HL-60 (cell line): ENCODE data around the gene FBXO3.
A peak's percentile ranks its signal among the peaks of the same experiment; 100 is the strongest.

Experiments
- DNase-seq, 2 experiments: peaks; one replicate each; pipeline ENCODE4 v3.0.0-alpha.2; 2010 to 2020; ENCODE audit warnings: low read depth in 1 of 2, low spot score in 1 of 2
- H3K27ac ChIP-seq: fragments of 250-450 bp; sonication (Bioruptor Pico); replicated peaks from 2 replicates; pipeline ENCODE4 v1.5.1; 2020; ENCODE audit warnings: mild to moderate bottlenecking, moderate library complexity
- H3K27me3 ChIP-seq: fragments of 250-450 bp; sonication (Bioruptor Pico); 2 replicates; pipeline ENCODE4 v1.5.1; 2021; ENCODE audit warnings: mild to moderate bottlenecking, moderate library complexity; ENCODE audit not compliant: insufficient read depth, poor library complexity, severe bottlenecking
- H3K4me3 ChIP-seq: replicated peaks from 2 replicates; pipeline ENCODE4 v1.5.1; 2011; ENCODE audit warnings: mild to moderate bottlenecking, control low read depth, low read length; ENCODE audit not compliant: insufficient read depth
- CTCF ChIP-seq: IDR thresholded peaks from one replicate; pipeline ENCODE4 v1.5.1; 2011; ENCODE audit warnings: low read length, control low read depth, inconsistent platforms; ENCODE audit not compliant: insufficient read depth
- GABPA ChIP-seq: IDR thresholded peaks from 2 replicates; pipeline ENCODE4 v1.6.1; 2012; ENCODE audit warnings: low read depth
- POLR2AphosphoS5 ChIP-seq: IDR thresholded peaks from 2 replicates; pipeline ENCODE4 v1.6.1; 2012; ENCODE audit warnings: low read depth
- SPI1 ChIP-seq: IDR thresholded peaks from 2 replicates; pipeline ENCODE4 v1.6.1; 2012; ENCODE audit warnings: low read depth, mild to moderate bottlenecking, borderline replicate concordance
- TF ChIP-seq, protein P1 (sequence below): IDR thresholded peaks from 2 replicates; pipeline ENCODE4 v1.6.1; 2012; ENCODE audit warnings: low read depth; ENCODE audit not compliant: insufficient replicate concordance

The FBXO3 gene

DNA sequence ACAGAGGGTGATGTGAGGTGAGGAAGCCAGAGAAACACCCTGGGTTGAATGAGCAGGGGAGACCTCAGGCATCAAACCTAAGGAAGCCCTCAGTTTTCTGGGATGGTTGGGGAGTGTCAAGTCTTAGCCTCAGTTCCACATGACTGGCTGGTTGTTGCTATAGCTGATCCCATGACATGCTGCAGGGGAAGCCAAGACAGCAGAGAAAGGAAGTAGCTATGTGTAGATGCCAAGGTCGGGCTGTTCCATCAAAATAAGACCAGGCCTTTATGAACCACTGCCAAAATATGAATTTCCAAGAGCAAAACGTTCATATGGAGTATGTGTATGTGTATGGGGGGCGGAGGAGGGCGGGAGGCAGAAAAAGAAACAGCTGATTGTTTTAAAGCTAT lies 49.7 kb downstream of the FBXO3 start:
- H3K4me3 ChIP-seq = no peak overlapping the region
- DNase-seq = peak in 1 of 2 experiments; percentile 49
- no peak for TF ChIP-seq POLR2AphosphoS5
- peak; percentile 65; the same call in 1 of the 2 replicates for TF ChIP-seq SPI1

GRCh38 chr11:33723238-33723881 lies 51.0 kb downstream of the FBXO3 start:
- H3K27me3 ChIP-seq = no peaks in the 10 kb centered on the region
- no peak overlapping the region for H3K4me3 ChIP-seq
- peak in 1 of 2 experiments; percentile 62 for DNase-seq
- TF ChIP-seq SPI1 (peak; percentile 47; the same call in 1 of the 2 replicates), POLR2AphosphoS5 (no peak)
- peak overlapping the region; percentile 27; the same call in 1 of the 2 replicates for H3K27ac ChIP-seq

More for the DNA sequence above, 49.7 kb downstream of the FBXO3 start:
- no peaks in the 10 kb centered on the region for H3K27me3 ChIP-seq
- H3K27ac ChIP-seq = no peak overlapping the region

- no peak overlapping the region for H3K4me3 ChIP-seq
- no peak for DNase-seq
- H3K27ac ChIP-seq = no peak overlapping the region
- no peaks in the 10 kb centered on the region for H3K27me3 ChIP-seq
- TF ChIP-seq SPI1 = no peak
These were observed 51.6 kb downstream of the FBXO3 start for GRCh38 chr11:33722590-33723234.

- H3K27ac ChIP-seq = no peak overlapping the region
- no peak overlapping the region for H3K4me3 ChIP-seq
- no peak for DNase-seq
- H3K27me3 ChIP-seq = no peaks in the 10 kb centered on the region
- TF ChIP-seq GABPA (no peak), CTCF (no peak), SPI1 (no peak)
- TF ChIP-seq, protein P1, sequence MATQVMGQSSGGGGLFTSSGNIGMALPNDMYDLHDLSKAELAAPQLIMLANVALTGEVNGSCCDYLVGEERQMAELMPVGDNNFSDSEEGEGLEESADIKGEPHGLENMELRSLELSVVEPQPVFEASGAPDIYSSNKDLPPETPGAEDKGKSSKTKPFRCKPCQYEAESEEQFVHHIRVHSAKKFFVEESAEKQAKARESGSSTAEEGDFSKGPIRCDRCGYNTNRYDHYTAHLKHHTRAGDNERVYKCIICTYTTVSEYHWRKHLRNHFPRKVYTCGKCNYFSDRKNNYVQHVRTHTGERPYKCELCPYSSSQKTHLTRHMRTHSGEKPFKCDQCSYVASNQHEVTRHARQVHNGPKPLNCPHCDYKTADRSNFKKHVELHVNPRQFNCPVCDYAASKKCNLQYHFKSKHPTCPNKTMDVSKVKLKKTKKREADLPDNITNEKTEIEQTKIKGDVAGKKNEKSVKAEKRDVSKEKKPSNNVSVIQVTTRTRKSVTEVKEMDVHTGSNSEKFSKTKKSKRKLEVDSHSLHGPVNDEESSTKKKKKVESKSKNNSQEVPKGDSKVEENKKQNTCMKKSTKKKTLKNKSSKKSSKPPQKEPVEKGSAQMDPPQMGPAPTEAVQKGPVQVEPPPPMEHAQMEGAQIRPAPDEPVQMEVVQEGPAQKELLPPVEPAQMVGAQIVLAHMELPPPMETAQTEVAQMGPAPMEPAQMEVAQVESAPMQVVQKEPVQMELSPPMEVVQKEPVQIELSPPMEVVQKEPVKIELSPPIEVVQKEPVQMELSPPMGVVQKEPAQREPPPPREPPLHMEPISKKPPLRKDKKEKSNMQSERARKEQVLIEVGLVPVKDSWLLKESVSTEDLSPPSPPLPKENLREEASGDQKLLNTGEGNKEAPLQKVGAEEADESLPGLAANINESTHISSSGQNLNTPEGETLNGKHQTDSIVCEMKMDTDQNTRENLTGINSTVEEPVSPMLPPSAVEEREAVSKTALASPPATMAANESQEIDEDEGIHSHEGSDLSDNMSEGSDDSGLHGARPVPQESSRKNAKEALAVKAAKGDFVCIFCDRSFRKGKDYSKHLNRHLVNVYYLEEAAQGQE = no peak
These were observed 52.3 kb downstream of the FBXO3 start for GRCh38 chr11:33721984-33722383.

GRCh38 chr11:33721426-33721825 lies 52.9 kb downstream of the FBXO3 start:
- H3K27ac ChIP-seq = no peak overlapping the region
- no peak for DNase-seq
- no peaks in the 10 kb centered on the region for H3K27me3 ChIP-seq
- TF ChIP-seq GABPA (no peak), POLR2AphosphoS5 (no peak), SPI1 (no peak), CTCF (no peak)
- TF ChIP-seq, protein P1 = no peak
- H3K4me3 ChIP-seq = no peak overlapping the region
